ENCODE results near the gene MRPS15. TPM values are rescaled to one million over a fixed set of nuclear protein-coding genes. Genes with fewer than 3 reads are reported as not detected.

Gene MRPS15
- total and polyA plus RNA-seq, 10 donors = 31.2 to 94.3 (median 42.7) TPM

GRCh38 chr1:36510418-36510817 is 46.2 kb upstream of the MRPS15 start:
- H3K4me1 ChIP-seq = peaks cover 0 to 8% (median 0%) of the 10 kb centered on the region in 6 donors
- H3K27me3 ChIP-seq (replicated peaks in 1 of 7) = peaks cover 0 to 39% (median 0%) of the 10 kb centered on the region in 7 donors
- H3K4me3 ChIP-seq = no peak overlapping the region
- no peak overlapping the region for H3K27ac ChIP-seq
- no peaks in the 10 kb centered on the region for H3K36me3 ChIP-seq
- WGBS, 5 donors = 74 to 93% (median 86%) methylated on average over 6 to 7 of the region's 7 CpGs
- TF ChIP-seq POLR2AphosphoS5 (IDR thresholded peaks at IDR 0.05) (no peak), POLR2A (IDR thresholded peaks at IDR 0.05) (no peak)
- TF ChIP-seq, protein P1, sequence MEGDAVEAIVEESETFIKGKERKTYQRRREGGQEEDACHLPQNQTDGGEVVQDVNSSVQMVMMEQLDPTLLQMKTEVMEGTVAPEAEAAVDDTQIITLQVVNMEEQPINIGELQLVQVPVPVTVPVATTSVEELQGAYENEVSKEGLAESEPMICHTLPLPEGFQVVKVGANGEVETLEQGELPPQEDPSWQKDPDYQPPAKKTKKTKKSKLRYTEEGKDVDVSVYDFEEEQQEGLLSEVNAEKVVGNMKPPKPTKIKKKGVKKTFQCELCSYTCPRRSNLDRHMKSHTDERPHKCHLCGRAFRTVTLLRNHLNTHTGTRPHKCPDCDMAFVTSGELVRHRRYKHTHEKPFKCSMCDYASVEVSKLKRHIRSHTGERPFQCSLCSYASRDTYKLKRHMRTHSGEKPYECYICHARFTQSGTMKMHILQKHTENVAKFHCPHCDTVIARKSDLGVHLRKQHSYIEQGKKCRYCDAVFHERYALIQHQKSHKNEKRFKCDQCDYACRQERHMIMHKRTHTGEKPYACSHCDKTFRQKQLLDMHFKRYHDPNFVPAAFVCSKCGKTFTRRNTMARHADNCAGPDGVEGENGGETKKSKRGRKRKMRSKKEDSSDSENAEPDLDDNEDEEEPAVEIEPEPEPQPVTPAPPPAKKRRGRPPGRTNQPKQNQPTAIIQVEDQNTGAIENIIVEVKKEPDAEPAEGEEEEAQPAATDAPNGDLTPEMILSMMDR (IDR thresholded peaks at IDR 0.05 in 8 of 11, conservative IDR thresholded peaks at IDR 0.05 in 3 of 11) = no peak
- H3K9me3 ChIP-seq = no peaks in the 10 kb centered on the region
- intact Hi-C loops (cut with DNase I; ENCODE audit: low total_unique reads) = no loop called here
- no peak for DNase-seq

- intact Hi-C loops (cut with DNase I; ENCODE audit: low total_unique reads) = no loop called here
- WGBS, 5 donors = 72 to 89% (median 83%) methylated on average over 3 of the region's 3 CpGs
- Histone ChIP-seq H3K9me3 (no peaks in the 10 kb centered on the region), H3K36me3 (no peaks in the 10 kb centered on the region), H3K4me3 (no peak overlapping the region), H3K4me1 (peaks cover 0 to 4% (median 0%) of the 10 kb centered on the region in 6 donors), H3K27ac (no peak overlapping the region), H3K27me3 (replicated peaks in 1 of 7) (peaks cover 0 to 47% (median 6%) of the 10 kb centered on the region in 7 donors)
- no peak for TF ChIP-seq POLR2AphosphoS5 (IDR thresholded peaks at IDR 0.05)
- TF ChIP-seq, protein P1 (IDR thresholded peaks at IDR 0.05 in 8 of 11, conservative IDR thresholded peaks at IDR 0.05 in 3 of 11) = no peak
- TF ChIP-seq POLR2A (IDR thresholded peaks at IDR 0.05) = no peak
- DNase-seq = no peak
Measured at GRCh38 chr1:36508257-36508656, 44.1 kb upstream of the MRPS15 start.

- H3K27ac ChIP-seq = peak overlapping the region in 2 of 8 donors; percentile 45 to 53
- WGBS, 5 donors = 51 to 61% (median 55%) methylated on average over 5 of the region's 5 CpGs
- DNase-seq = no peak
- TF ChIP-seq, protein P1 (IDR thresholded peaks at IDR 0.05 in 8 of 11, conservative IDR thresholded peaks at IDR 0.05 in 3 of 11) = no peak
- TF ChIP-seq POLR2AphosphoS5 (IDR thresholded peaks at IDR 0.05) (no peak), POLR2A (IDR thresholded peaks at IDR 0.05) (no peak)
- H3K36me3 ChIP-seq = no peaks in the 10 kb centered on the region
- intact Hi-C loops (cut with DNase I; ENCODE audit: low total_unique reads) = no loop called here
- H3K4me1 ChIP-seq = peaks cover 0 to 4% (median 0%) of the 10 kb centered on the region in 6 donors
- H3K27me3 ChIP-seq (replicated peaks in 1 of 7) = peaks cover 0 to 44% (median 6%) of the 10 kb centered on the region in 7 donors
- H3K4me3 ChIP-seq = no peak overlapping the region
- no peaks in the 10 kb centered on the region for H3K9me3 ChIP-seq
Measured at GRCh38 chr1:36506276-36506920, 42.2 kb upstream of the MRPS15 start.

GRCh38 chr1:36503733-36504132 is 39.5 kb upstream of the MRPS15 start:
- WGBS, 5 donors = 44 to 86% (median 70%) methylated on average over 1 of the region's 1 CpG
- H3K27me3 ChIP-seq (replicated peaks in 1 of 7) = peaks cover 0 to 29% (median 6%) of the 10 kb centered on the region in 7 donors
- no peak for TF ChIP-seq POLR2AphosphoS5 (IDR thresholded peaks at IDR 0.05)
- TF ChIP-seq, protein P1 (IDR thresholded peaks at IDR 0.05 in 8 of 11, conservative IDR thresholded peaks at IDR 0.05 in 3 of 11) = no peak
- no peak for TF ChIP-seq POLR2A (IDR thresholded peaks at IDR 0.05)
- intact Hi-C loops (cut with DNase I; ENCODE audit: low total_unique reads) = no loop called here
- no peaks in the 10 kb centered on the region for H3K9me3 ChIP-seq
- H3K36me3 ChIP-seq = no peaks in the 10 kb centered on the region
- no peak for DNase-seq
- H3K4me3 ChIP-seq = no peak overlapping the region
- H3K27ac ChIP-seq = no peak overlapping the region
- no peaks in the 10 kb centered on the region for H3K4me1 ChIP-seq

All from spleen (tissue), 11 donors.